ENCODE data around the gene CASKIN2.

Gene CASKIN2

DNA sequence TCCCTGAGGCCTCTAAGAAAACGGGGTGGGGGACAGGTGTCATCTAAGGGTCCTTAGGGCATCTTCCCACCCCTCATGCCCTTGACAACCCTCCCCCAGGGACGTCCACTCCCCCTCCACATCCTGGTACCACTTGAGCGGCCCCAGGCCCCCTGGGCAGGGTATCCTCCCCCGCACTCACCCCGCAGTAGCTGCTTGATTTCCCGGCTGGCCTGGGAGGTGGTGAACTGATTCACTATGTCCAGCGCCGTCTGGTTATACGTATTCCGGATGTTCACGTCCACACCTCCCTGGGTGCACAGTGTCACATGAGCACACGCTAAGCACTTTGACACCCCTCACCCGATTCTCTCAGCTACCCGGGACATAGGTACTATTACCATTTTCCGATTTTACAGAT, 9.7 kb downstream of the CASKIN2 start:
- no peak for DNase-seq (ENCODE audit: low read depth in 2 of 2, low spot score in 1 of 2)

DNA sequence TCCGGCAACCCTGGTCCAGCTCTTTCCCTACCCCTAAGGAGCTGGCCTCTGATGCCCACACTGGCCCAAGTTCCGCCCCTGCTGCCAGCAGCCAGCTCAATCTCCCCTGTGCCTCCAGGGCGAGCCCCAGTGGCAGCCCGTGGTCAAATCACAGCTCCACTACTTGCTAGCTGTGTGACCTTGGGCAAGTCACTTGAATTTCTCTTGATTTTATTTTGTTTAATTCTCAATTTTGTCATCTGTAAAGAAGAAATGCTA, 10.3 kb downstream of the CASKIN2 start:
- no peak for DNase-seq (ENCODE audit: low read depth in 2 of 2, low spot score in 1 of 2)

DNA sequence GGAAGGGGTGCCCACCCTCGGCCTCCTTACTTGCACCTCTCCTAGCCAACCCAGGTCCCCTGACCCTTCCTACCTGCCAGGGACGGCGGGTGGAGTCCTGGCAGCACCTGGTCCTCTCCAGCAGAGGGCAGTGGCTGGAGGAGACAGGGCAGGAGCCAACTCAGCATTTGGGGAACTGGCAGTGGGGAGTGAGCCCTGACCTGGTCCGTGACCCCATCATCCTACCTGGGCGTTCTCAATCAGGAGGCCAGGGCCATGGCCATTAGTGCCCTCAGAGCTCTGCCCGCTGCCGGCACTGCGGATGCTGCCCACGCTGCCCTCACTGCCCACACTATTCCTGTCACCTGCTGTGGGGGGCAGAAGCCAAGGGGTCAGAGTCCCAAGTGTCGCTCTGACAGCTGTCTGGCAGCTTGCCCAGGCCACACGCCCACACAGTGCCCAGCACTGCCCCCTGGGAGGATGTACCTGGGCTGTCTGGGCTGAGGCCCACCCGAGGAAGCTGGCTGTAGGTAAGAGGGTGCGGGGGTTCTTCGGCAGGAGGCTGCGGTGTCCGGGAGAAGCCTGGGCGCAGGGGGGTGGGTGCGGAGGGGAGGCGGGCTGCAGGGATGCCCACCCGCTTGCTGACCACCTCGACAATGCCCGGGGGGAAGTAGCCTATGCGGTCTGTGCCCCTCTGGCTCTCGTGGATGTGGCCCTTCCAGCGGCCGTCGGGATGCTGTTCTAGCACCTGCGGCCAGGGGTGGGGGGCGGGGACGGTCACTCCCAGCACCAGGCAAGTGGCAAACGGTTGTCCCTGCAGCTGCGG, 10.8 kb downstream of the CASKIN2 start:
- DNase-seq (ENCODE audit: low read depth in 2 of 2, low spot score in 1 of 2): no peak

DNA sequence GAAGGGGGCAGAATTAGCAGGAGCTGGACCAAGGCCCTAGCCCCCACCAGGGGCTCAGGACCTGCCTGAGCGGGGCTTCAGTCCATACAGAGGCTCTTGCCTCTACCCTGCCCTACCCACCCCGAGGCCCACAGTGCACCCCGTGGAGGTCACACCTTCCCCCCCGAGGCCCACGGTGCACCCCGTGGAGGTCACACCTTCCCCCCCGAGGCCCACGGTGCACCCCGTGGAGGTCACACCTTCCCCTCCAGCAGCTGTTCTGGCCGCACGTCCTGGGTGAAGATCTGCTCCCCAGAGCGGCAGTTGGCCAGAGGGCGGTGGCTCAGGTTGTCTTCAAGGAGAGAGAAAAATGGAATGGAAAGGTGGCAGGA, 11.4 kb downstream of the CASKIN2 start:
- DNase-seq (ENCODE audit: low read depth in 2 of 2, low spot score in 1 of 2): no peak

DNA sequence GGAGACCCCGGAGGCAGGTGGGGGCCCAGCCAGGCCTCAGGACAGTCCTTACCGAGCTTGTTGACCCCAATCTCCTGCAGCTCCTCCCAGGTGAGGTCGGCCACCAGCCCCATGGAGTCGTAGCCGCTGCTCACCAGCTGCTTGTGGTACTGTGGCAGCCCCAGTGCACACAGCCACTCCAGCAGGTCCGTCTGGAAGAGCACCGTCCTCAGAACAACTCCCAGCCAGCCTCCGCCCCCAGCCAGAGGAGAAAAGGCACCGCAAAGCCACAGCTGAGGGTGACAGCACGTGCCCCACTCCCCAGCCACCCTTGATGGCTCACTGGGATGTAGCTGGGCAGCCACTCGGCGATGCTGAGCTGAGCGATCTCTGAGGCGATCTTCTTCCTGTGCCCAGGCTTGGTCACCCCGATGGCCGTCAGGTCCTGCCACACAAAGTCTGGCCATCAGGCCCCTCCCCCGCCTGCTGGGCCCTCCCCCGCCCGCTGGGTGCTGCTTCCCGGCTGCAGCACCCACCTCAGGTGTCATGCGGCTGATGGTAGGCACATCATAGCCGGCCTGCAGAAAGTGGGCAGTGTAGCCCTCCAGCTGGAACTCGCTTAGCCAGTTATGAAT, 11.9 kb downstream of the CASKIN2 start:
- DNase-seq (ENCODE audit: low read depth in 2 of 2, low spot score in 1 of 2): no peak

DNA sequence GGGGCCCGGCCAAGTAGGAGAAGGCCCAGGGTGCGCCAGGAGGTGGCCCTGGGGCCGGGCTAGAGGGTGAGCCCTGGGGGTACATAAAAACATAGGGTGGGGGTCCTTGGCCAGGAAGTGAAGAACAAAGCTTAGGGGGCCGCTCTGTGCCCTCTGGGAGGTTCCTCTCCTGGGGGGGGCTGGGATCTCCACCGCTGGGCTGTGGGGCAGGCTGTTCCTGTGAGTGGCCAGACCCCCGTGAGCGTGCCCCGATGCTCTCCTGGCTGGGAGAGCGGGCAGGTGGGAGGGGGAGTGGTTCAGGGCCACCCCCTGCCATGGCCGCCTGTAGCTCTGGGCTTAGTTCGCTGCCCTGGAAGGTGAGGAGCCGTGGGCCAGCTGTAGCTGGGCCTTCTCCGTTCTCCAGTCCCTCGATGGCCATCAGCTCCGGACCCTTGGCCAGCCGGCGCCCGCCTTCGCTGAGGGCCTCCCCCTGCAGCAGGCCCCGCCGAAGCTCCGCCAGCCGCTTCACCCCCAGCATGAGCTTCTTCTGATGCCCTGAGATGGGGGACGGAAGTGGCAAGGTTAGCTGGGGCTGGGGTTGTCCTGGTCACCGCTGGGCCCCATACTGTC, 12.5 kb downstream of the CASKIN2 start:
- DNase-seq (ENCODE audit: low read depth in 2 of 2, low spot score in 1 of 2): no peak

DNA sequence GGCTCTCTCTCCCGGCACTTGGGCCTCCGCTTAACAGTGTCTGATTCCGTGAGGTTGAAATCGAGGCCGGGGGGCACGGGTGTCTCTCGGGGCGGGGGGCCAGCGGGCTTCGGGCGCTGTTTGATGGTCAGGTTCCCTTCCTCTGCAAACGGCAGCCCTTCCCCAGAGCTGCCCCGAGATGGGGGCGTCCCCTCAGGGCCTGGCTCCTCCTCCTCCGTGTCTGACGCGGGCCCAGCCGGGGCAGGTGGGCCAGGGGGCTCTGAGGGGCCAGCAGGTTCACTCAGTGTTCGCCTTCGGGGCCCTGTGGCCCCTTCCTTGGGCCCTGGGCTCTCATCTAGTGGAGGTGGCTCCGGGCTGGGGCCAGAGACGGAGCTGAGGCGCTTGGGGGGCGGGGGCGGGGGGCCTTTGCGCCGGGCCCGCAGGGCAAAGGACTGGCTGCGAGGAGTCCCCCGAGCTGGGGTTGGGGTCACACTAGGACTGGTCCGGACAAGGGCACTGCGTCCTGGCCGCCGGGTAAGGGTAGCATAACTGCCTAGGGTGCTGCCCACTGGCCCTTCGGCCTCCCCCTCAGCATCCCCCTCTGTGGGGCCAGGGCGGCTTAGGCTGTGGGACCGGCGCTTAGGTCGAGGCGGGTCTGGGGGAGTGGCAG, 13.1 kb downstream of the CASKIN2 start:
- DNase-seq (ENCODE audit: low read depth in 2 of 2, low spot score in 1 of 2): no peak

DNA sequence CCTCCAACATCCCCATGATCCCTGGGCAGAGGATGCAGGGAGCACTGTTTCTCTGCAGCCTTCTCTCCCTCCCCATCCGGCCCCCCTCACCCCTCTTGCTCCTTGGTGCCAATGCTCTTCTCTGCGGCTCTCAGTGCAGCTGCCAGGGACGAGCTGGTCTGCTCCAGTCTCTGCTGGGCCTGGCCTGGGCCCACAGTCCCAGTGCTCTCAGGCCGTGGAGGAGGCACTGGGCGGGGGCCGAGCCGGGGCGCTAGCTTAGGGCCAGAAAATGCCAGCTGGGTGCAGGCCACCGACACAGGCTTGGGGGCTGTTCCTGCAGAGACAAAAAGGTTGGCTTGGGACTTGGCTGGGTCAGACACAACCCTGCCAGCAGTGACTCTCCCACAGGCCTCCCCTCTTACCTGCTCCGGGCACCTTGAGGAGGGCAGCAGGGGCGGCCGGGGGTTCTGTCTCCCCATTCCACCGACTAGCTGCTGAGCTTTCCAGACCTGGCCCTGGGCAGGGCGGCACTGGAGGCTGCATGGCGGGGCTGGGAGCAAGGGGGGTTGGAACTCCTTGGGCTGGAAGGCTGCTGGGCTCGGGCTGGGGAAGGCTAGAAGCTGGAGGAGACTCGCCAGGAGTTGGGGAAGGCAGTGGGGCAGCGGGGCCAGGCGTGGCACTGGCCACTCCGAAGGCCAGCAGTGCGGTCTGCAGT, 13.8 kb downstream of the CASKIN2 start:
- no peak for DNase-seq (ENCODE audit: low read depth in 2 of 2, low spot score in 1 of 2)

DNA sequence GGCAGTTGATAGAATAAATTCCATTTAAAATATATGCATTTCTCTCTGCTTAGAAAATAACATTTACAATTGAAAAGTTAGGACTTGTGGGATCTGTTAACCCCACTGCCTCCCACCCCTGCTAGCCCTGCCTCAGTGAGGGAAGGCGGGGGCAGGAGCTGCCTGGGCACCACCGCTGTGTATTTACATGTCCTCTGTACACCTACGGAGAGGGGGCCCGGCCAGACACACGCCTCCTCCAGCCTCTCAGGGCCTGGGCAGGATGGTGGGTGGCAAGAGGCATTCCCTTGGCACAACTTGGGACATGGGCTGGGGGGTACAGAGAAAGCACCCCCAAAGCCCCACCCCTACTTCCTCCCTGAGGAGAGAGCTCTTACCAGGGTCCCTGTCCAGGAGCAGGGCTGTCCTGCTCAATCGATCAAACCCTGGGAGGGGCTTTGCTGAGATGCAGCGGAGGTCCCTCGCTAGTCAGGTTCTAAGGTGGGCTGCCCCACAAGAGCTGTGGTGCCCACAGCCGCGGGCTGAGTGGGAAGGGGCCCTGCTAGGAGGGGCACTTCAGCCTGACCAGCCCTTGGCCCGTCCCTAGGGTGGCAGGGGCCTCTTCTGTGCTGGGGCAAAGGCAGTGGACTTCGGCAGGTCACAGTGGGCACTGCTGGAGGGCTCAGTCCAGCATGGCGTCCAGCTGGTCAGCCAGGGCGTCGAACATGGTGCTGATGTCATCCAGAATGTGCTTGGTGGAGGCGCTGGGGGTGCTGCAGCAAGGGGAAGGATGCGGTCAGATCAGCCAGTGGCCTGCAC, 14.7 kb downstream of the CASKIN2 start:
- no peak for DNase-seq (ENCODE audit: low read depth in 2 of 2, low spot score in 1 of 2)

DNA sequence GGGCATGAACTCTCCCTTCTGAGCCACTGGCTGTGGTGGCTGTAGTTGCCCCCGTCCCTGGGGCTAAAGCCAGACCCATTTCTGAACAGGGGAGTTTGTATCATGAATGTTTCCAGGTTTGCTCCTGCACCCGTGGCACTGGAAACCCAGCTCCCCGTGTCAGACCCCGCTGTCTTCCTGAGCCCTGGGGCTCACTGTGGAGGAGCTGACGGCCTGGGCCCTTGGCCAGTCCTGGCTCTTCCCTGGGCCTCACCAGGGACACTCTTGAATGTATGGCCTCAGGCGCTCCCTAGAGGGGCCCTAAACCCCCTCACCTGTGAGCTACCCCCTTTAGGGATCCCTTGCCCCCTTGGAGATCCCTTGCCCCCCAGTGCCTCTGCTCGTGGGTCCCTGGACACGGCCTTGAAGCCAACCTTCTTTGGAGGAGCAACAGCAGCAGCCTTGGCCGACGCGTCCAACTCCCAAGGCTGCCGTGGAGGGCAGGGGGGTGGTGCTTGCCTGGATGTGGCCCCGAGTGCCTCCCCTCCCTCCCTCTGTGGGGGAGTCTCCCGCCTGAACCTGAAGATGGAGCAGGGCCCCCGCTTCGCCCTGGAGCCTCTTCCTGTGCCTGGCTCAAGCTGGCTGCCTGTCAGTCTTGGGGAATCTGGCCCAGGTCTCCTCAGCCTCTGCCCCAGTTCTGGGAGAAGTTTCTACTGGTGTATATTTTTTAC, 15.9 kb downstream of the CASKIN2 start:
- no peak for DNase-seq (ENCODE audit: low read depth in 2 of 2, low spot score in 1 of 2)

DNA sequence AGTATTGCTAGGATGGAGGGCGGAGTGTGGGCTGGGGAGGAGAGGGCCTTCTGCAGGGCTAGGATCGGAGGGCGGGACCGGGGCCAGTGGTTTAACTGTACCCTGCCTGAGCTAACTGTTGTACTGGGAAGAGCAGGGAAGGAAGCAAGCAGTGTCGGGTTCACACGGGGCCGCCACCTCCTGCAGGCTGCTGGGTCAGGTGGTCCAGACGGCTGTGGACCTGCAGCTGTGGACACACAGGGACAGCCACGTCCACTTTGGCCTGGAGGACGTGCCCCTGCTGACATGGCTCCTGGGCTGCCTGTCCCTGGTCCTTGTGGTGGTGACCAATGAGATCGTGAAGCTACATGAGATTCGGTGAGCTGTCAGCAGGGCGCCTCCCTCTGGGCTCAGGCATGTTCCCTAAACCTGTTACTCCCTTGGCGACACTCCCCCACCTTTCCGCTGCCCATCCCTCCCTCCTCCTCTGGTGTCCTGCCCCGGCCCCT, 16.6 kb downstream of the CASKIN2 start:
- no peak for DNase-seq (ENCODE audit: low read depth in 2 of 2, low spot score in 1 of 2)

DNA sequence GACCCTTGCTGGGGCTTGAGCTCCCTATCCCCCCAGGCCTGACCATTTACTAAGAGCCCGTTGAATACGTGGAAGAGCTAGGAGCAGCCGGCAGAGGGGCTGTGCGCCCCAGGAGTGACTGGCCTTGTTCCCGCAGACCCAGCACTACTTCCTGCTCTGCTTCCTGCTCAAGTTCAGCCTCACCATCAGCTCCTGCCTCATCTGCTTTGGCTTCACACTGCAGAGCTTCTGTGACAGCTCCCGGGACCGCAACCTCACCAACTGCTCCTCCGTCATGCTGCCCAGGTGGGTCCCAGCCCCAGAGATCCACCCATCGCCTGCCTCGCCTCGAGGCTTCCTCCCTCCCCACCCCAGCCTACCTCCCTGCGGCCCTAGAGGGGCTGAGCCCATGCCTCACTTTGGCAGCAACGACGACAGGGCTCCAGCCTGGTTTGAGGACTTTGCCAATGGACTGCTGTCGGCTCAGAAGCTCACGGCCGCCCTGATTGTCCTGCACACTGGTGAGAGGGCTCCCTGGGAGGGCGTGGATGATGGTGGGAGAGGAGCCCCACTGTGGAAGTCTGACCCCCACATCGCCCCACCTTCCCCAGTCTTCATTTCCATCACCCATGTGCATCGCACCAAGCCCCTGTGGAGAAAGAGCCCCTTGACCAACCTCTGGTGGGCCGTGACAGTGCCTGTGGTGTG, 17.2 kb downstream of the CASKIN2 start:
- no peak for DNase-seq (ENCODE audit: low read depth in 2 of 2, low spot score in 1 of 2)

DNA sequence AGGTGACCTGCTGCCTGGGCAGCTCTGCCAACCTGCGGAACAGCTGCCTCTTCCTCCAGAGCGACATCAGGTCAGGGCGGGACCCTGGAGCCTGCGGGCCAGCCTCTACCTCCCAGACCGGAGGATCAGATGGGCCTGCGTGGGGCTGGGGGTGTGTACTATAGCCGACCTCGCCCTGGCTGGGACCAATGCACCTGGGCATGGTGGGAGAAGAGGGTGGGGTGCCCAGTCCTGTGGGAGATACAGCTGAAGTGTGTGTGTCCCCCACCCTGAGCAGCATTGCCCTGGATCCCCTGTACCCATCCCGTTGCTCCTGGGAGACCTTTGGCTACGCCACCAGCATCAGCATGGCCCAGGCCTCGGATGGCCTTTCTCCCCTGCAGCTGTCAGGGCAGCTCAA, 19.3 kb downstream of the CASKIN2 start:
- DNase-seq (ENCODE audit: low read depth in 2 of 2, low spot score in 1 of 2): no peak

DNA sequence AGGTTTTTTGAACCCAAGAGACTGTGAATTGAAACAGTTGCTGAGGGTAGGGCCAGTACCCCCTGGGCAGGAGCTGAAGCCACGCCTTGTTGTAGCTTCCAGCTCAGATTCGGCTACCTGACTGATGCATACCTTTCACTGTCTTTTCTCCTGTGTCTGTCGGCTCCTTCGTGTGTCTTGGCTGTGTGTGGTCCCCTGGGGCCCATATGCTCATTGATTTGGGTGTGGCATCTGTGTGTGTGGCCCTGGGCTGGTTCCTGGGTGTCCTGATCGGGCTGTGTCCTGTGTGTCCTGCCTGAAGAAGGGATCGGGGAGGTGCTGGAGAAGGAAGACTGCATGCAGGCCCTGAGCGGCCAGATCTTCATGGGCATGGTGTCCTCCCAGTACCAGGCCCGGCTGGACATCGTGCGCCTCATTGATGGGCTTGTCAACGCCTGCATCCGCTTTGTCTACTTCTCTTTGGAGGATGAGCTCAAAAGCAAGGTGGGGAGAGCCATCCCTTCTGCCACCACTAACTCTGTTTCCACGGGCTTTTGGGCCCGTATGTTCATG, 20.9 kb downstream of the CASKIN2 start:
- no peak for DNase-seq (ENCODE audit: low read depth in 2 of 2, low spot score in 1 of 2)

DNA sequence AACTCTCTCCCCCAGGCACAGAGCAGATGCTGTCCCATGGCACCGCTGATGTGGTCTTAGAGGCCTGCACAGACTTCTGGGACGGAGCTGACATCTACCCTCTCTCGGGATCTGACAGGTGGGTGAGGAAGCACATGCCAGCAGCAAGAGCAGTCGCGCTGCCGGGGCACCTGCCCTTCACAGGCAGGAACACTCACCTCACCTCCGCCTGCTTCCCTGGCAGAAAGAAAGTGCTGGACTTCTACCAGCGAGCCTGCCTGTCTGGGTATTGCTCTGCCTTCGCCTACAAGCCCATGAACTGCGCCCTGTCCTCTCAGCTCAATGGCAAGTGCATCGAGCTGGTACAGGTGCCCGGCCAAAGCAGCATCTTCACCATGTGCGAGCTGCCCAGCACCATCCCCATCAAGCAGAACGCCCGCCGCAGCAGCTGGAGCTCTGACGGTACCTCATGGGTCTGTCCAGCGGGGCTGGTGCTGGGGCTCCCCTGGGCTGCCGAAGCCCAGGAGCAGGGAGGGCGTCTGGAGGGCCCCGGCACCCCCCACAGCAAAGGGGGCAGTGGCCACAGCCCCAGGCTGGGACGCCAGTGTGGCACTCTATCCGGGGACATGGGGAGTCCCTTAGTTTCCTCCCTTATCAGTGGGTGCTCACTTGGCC, 21.7 kb downstream of the CASKIN2 start:
- no peak for DNase-seq (ENCODE audit: low read depth in 2 of 2, low spot score in 1 of 2)

DNA sequence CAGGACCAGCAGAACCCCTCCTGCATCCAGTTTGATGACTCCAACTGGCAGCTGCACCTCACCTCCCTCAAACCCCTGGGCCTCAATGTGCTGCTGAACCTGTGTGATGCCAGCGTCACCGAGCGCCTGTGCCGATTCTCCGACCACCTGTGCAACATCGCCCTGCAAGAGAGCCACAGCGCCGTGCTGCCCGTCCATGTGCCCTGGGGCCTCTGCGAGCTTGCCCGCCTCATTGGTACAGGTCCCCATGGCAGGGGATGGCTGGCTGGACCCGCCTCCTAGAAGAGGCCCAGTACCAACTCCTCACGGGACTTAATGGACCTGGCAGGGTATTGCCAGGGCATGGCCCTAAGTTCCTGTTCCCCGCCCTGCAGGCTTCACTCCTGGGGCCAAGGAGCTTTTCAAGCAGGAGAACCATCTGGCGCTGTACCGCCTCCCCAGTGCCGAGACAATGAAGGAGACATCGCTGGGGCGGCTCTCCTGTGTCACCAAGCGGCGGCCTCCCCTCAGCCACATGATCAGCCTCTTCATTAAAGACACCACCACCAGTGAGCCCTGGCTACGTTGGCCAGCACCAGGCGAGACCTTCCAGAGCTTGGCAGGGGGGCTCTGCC, 22.7 kb downstream of the CASKIN2 start:
- DNase-seq (ENCODE audit: low read depth in 2 of 2, low spot score in 1 of 2): no peak

DNA sequence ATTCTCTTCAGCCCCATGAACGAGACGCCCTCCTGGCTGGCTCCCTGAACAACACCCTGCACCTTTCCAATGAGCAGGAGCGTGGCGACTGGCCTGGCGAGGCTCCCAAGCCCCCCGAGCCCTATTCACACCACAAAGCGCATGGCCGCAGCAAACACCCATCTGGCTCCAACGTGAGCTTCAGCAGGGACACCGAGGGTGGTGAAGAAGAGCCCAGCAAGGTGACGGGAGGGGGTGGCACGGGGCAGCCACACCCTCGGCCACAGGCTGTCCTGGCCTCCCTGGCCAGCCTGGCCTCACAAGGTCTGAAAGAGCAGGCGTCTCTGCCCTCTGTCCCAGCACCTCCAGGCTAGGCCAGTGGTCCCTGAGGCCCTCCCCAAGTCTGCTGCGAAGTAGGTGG, 23.7 kb downstream of the CASKIN2 start:
- no peak for DNase-seq (ENCODE audit: low read depth in 2 of 2, low spot score in 1 of 2)

DNA sequence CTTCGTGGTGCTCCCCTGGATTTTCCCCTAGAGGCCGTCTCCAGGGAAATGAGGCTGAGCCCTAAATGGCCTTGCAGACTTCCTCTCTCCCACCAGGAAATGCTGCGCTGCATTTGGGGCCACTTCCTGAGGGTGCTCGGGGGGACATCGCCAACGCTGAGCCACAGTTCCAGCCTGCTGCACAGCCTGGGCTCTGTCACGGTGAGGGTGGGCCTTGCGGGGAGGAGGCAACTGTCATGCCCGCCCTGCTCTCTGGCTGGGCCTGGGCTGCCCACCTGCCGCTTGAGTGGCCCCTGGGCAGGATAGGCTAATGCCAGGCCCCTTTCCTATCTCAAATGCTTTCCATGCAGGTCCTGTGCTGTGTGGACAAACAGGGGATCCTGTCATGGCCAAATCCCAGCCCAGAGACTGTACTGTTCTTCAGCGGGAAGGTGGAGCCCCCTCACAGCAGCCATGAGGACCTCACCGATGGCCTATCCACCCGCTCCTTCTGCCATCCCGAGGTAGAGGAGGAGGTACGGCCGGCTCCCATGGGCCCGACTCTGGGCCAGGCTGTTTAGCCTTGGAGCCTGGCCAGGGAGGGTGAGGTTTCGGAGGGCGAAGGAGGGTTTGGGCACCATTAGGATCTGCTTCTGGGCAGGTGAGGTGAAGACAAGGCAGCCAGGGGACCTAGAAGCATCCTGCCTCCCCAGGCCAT, 24.2 kb downstream of the CASKIN2 start:
- no peak for DNase-seq (ENCODE audit: low read depth in 2 of 2, low spot score in 1 of 2)

Measured in stimulated activated CD8-positive, alpha-beta memory T cell treated with anti-CD3 and anti-CD28 coated beads, Interleukin-4, amount 100 ng/mL, for 4 hours (primary cell).